HepG2 (cell line): ENCODE measurements around the gene FRMD4A.

Source experiments
- EP300 ChIP-seq, 3 experiments: sonication (generic) in 1 of 3; formaldehyde crosslinking in 1 of 3; IDR thresholded peaks; 2 replicates each; pipeline versions ENCODE4 v1.5.1 to v1.6.1; 2011 to 2020; ENCODE audit warnings: low read depth in 2 of 3, low read length in 2 of 3, borderline replicate concordance in 1 of 3, improper control_type of control experiment in 1 of 3, mild to moderate bottlenecking in 1 of 3, missing genetic modification reagents in 1 of 3, moderate library complexity in 1 of 3
- ESRRA ChIP-seq: sonication (generic); formaldehyde crosslinking; IDR thresholded peaks from 2 replicates; pipeline ENCODE4 v1.5.1; 2020; ENCODE audit warnings: mild to moderate bottlenecking, low read depth, missing genetic modification reagents
- HNRNPLL ChIP-seq: fragments of 200-400 bp; formaldehyde crosslinking; IDR thresholded peaks from 2 replicates; pipeline ENCODE4 v1.6.1; 2017; ENCODE audit warnings: mild to moderate bottlenecking, low read depth, low read length; ENCODE audit not compliant: poor library complexity, severe bottlenecking
- SOX6 ChIP-seq, 2 experiments: fragments of 450-650 bp in 1 of 2; sonication (generic) in 1 of 2; formaldehyde crosslinking in 1 of 2; IDR thresholded peaks; 2 replicates each; pipeline versions ENCODE4 v1.4.0 to v1.6.1; 2017 to 2020; ENCODE audit warnings: antibody characterized with exemption in 1 of 2, mild to moderate bottlenecking in 1 of 2, missing genetic modification reagents in 1 of 2
- SUZ12 ChIP-seq: fragments of 150-350 bp; IDR thresholded peaks from 2 replicates; pipeline ENCODE4 v1.6.1; 2014; ENCODE audit warnings: low read depth, low read length
- ZFX ChIP-seq: sonication (generic); formaldehyde crosslinking; IDR thresholded peaks from 2 replicates; pipeline ENCODE4 v1.4.0; 2020; ENCODE audit warnings: mild to moderate bottlenecking, low read depth, missing genetic modification reagents, moderate library complexity
- ZNF282 ChIP-seq: fragments of 450-650 bp; IDR thresholded peaks from 2 replicates; pipeline ENCODE4 v1.6.1; 2018; ENCODE audit not compliant: partially characterized antibody
- ZSCAN25 ChIP-seq: sonication (generic); formaldehyde crosslinking; IDR thresholded peaks from 2 replicates; pipeline ENCODE4 v1.8.0; 2022; ENCODE audit warnings: mild to moderate bottlenecking, missing genetic modification reagents
- ZSCAN30 ChIP-seq: sonication (generic); formaldehyde crosslinking; IDR thresholded peaks from 2 replicates; pipeline ENCODE4 v1.5.0; 2020; ENCODE audit warnings: mild to moderate bottlenecking, missing genetic modification reagents
- TF ChIP-seq, protein P1 (sequence below): sonication (generic); formaldehyde crosslinking; IDR thresholded peaks from 2 replicates; pipeline ENCODE4 v1.5.0; 2020; ENCODE audit warnings: mild to moderate bottlenecking, missing genetic modification reagents, moderate library complexity

DNA sequence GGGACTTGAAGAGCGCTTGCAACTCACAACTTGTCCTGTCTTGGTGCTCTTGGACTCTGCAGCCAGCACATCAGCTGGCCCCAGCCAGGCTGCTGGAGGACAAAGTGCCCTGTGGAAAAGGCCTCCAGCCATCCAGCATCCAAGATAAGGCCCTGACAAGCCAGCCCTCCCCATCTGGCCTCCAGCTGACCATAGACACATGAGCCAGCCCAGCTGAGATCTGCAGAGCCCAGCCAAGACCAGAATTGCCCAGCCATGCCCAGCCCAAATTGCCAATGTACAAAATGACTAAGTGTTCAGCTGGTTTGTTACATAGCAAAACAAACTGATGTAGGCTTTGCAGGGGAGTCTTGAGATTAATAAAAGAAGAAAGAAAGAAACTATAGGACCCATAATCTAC, 36.0 kb upstream of the FRMD4A start:
- no peak for TF ChIP-seq ZSCAN25 (CRISPR knock-in tag)
- TF ChIP-seq EP300 (IDR thresholded peaks at IDR 0.05; ENCODE audit: low read depth in 2 of 2, low read length in 2 of 2): no peak
- no peak for TF ChIP-seq EP300 (CRISPR knock-in tag; IDR thresholded peaks at IDR 0.05; ENCODE audit: borderline replicate concordance)
- no peak for TF ChIP-seq ZFX (CRISPR knock-in tag)
- TF ChIP-seq SOX6 (IDR thresholded peaks at IDR 0.05): no peak
- no peak for TF ChIP-seq SOX6 (CRISPR knock-in tag; IDR thresholded peaks at IDR 0.05)
- TF ChIP-seq, protein P1, sequence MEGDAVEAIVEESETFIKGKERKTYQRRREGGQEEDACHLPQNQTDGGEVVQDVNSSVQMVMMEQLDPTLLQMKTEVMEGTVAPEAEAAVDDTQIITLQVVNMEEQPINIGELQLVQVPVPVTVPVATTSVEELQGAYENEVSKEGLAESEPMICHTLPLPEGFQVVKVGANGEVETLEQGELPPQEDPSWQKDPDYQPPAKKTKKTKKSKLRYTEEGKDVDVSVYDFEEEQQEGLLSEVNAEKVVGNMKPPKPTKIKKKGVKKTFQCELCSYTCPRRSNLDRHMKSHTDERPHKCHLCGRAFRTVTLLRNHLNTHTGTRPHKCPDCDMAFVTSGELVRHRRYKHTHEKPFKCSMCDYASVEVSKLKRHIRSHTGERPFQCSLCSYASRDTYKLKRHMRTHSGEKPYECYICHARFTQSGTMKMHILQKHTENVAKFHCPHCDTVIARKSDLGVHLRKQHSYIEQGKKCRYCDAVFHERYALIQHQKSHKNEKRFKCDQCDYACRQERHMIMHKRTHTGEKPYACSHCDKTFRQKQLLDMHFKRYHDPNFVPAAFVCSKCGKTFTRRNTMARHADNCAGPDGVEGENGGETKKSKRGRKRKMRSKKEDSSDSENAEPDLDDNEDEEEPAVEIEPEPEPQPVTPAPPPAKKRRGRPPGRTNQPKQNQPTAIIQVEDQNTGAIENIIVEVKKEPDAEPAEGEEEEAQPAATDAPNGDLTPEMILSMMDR (CRISPR knock-in tag): no peak
- no peak for TF ChIP-seq ESRRA (CRISPR knock-in tag)
- TF ChIP-seq SUZ12: no peak
- TF ChIP-seq HNRNPLL: no peak
- no peak for TF ChIP-seq ZNF282
- TF ChIP-seq ZSCAN30: no peak
